ENCODE data around the gene TIGD6. TPM values are rescaled to one million over a fixed set of nuclear protein-coding genes. Genes with fewer than 3 reads are reported as not detected.

Gene TIGD6
- total RNA-seq, 4 donors from 2014 or later, result 6.4 to 7.9 (median 6.7) TPM

DNA sequence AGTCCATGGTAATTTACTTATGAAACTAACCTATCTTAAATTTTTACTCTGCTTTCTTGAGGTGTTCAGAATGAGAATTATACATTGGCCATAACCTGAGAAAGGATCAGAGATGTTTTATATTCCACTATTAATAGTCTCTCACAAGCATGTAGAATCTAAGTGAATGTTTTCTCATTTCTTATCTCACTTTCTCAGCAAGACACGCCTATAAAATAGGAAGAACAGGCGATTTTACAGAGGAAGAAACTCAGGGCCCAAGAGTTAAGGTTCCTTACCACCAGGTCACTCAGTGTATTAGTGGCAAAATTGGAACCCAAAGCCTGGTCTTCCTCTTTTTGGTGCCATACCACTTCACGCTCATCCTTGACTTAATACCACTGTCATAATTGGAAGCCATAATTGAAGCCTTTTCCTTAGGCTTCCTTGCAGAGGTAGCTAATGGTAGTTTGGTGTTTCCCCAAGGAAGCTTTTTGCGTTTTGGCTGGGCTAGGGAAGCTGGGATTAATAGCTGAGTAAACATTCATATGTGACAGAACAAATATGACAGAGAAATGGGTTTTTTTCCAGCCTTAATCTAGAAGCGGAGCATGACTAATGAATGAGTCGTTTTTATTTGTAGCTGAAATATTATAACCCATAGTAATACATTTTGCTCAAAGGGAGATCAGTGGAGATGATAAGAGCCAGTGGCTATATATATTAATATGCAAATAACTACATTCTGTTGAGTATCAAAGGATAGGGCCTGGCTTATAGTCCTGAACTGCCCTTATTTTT, 17.0 kb upstream of the TIGD6 start:
- no peak for DNase-seq
- Histone ChIP-seq H3K27ac (no peak overlapping the region), H3K9me3 (no peaks in the 10 kb centered on the region), H3K4me3 (replicated peaks in 1 of 3) (no peak overlapping the region), H3K36me3 (peaks cover 35 to 38% of the 10 kb centered on the region in 2 donors), H3K27me3 (no peaks in the 10 kb centered on the region), H3K4me1 (peaks cover 21 to 25% of the 10 kb centered on the region in 2 donors)
- WGBS, 2 donors, result 91 to 92% methylated on average over 6 of the region's 6 CpGs
- intact Hi-C loops (cut with DNase I), result no loop called here
- TF ChIP-seq POLR2A (IDR thresholded peaks at IDR 0.05), result no peak
- no peak for TF ChIP-seq CTCF (IDR thresholded peaks at IDR 0.05)

DNA sequence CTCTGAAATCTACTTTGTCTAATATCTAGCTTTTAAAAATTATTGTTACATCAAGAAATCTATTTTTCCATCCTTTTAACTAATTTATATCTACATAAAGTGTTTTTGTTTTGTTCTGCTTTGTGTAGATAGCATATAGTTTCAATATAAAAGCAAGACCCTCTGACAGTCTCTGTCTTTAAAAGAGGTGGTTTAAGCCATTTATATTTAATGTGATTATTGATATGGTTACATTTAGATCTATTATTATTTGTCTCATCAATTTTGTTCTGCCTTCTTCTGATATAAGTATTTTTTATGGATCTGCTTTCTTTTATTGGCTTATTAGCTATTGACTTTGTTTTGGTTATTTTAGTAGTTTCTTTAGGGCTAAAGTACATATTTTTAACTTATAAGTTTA, 16.1 kb upstream of the TIGD6 start:
- Histone ChIP-seq H3K36me3 (peaks cover 39 to 47% of the 10 kb centered on the region in 2 donors), H3K27ac (no peak overlapping the region), H3K4me3 (replicated peaks in 1 of 3) (no peak overlapping the region), H3K4me1 (peaks cover 15 to 16% of the 10 kb centered on the region in 2 donors), H3K9me3 (no peaks in the 10 kb centered on the region), H3K27me3 (no peaks in the 10 kb centered on the region)
- TF ChIP-seq CTCF (IDR thresholded peaks at IDR 0.05) (no peak), POLR2A (IDR thresholded peaks at IDR 0.05) (no peak)
- DNase-seq, result no peak
- intact Hi-C loops (cut with DNase I), result no loop called here

GRCh38 chr5:150015415-150015814, 15.0 kb upstream of the TIGD6 start:
- Histone ChIP-seq H3K27ac (no peak overlapping the region), H3K9me3 (no peaks in the 10 kb centered on the region), H3K36me3 (peaks cover 48 to 57% of the 10 kb centered on the region in 2 donors), H3K27me3 (no peaks in the 10 kb centered on the region), H3K4me1 (peaks cover 4 to 5% of the 10 kb centered on the region in 2 donors), H3K4me3 (replicated peaks in 1 of 3) (no peak overlapping the region)
- intact Hi-C loops (cut with DNase I), result no loop called here
- TF ChIP-seq POLR2A (IDR thresholded peaks at IDR 0.05), result no peak
- TF ChIP-seq CTCF (IDR thresholded peaks at IDR 0.05), result no peak
- no peak for DNase-seq
- 96 to 97% methylated on average over 3 of the region's 3 CpGs for WGBS, 2 donors

GRCh38 chr5:150014456-150014855, 14.0 kb upstream of the TIGD6 start:
- no peak for DNase-seq
- TF ChIP-seq POLR2A (IDR thresholded peaks at IDR 0.05) (no peak), CTCF (IDR thresholded peaks at IDR 0.05) (no peak)
- WGBS, 2 donors, result 99% methylated on average over 3 of the region's 3 CpGs
- intact Hi-C loops (cut with DNase I), result no loop called here
- Histone ChIP-seq H3K4me3 (replicated peaks in 1 of 3) (no peak overlapping the region), H3K4me1 (no peaks in the 10 kb centered on the region), H3K27me3 (no peaks in the 10 kb centered on the region), H3K9me3 (no peaks in the 10 kb centered on the region), H3K27ac (no peak overlapping the region), H3K36me3 (peaks cover 54 to 55% of the 10 kb centered on the region in 2 donors)

GRCh38 chr5:150013931-150014330, 13.5 kb upstream of the TIGD6 start:
- intact Hi-C loops (cut with DNase I), result no loop called here
- Histone ChIP-seq H3K27me3 (no peaks in the 10 kb centered on the region), H3K27ac (no peak overlapping the region), H3K4me3 (replicated peaks in 1 of 3) (no peak overlapping the region), H3K9me3 (no peaks in the 10 kb centered on the region), H3K36me3 (peaks cover 52 to 54% of the 10 kb centered on the region in 2 donors), H3K4me1 (no peaks in the 10 kb centered on the region)
- no peak for DNase-seq
- 94 to 100% methylated on average over 4 of the region's 4 CpGs for WGBS, 2 donors
- TF ChIP-seq POLR2A (IDR thresholded peaks at IDR 0.05) (no peak), CTCF (IDR thresholded peaks at IDR 0.05) (no peak)

Measured in thyroid gland (tissue), 4 donors.